ENCODE data around the gene NMRK1. TPM values are rescaled to one million over a fixed set of nuclear protein-coding genes. Genes with fewer than 3 reads are reported as not detected.
A peak's percentile ranks its signal among the peaks of the same experiment; 100 is the strongest.

Gene NMRK1
- total and polyA plus RNA-seq, 5 experiments from 2014 or later: 43.0 to 85.3 (median 67.5) TPM

DNA sequence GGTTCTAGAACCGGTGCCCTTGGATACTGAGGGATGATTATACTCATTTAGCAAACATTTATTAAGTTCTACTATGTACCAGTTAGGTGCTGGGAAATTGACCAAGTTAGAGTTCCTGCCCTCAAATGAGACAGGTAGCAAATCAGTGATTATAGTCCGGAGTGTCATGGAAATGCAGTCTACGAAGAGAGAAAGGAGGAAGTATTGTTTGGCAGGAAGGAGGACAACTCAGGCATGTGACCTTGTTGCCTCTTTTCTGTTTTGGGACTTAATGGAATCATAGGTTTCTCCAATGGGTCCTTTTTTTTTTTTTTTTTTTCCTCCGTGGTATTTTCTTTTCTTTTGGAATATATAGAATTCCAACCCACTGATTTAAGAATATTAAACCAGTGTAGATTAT lies 28.4 kb upstream of the NMRK1 start:
- DNase-seq (no peak), ATAC-seq (no peak)
- H3K4me1 Mint-ChIP-seq: peaks cover 31 to 77% (median 59%) of the 10 kb centered on the region in 4 donors
- POLR2A ChIA-PET: interaction anchor here (0.7 kb wide), 2 partner anchors 19 to 211 kb away, joined by 5 to 11 read pairs; no protein-coding TSS in a partner anchor
- H3K36me3 Mint-ChIP-seq: peaks cover 17 to 51% (median 20%) of the 10 kb centered on the region in 3 donors
- H3K27me3 Mint-ChIP-seq: no peaks in the 10 kb centered on the region
- no peak overlapping the region for H3K4me3 Mint-ChIP-seq
- H3K27ac Mint-ChIP-seq: peak overlapping the region in 5 of 10 donors; percentile 3 to 74 (median 42)
- peaks cover 0 to 10% (median 0%) of the 10 kb centered on the region in 9 donors for H3K9me3 Mint-ChIP-seq

DNA sequence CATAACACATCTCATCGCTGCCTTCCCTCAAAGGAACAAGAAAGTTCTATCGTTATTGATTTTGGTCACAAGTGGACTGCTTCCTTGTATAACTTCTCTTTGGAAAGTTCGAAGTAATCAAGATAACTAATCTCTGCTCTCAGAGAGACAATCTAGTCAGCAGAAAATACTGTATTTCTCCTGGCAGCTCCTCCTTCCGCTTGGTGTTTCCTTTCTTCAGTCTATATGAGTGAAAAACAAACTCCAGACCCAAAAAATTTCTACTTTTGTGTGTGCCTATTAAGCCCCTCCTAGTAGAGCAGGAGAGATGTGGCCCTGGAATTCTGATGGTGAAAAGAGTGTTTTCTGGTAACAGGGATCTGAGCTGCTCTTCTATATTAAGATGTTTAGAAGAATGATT lies 24.8 kb upstream of the NMRK1 start:
- DNase-seq (no peak), ATAC-seq (no peak)
- POLR2A ChIA-PET: no interaction called here
- Mint-ChIP-seq H3K27ac (peak overlapping the region in 7 of 10 donors; percentile 46 to 82 (median 63)), H3K4me1 (peaks cover 25 to 79% (median 59%) of the 10 kb centered on the region in 4 donors), H3K27me3 (no peaks in the 10 kb centered on the region), H3K4me3 (peak overlapping the region in 6 of 10 donors; percentile 21 to 58 (median 36)), H3K36me3 (peaks cover 1 to 18% (median 2%) of the 10 kb centered on the region in 3 donors), H3K9me3 (no peaks in the 10 kb centered on the region)

DNA sequence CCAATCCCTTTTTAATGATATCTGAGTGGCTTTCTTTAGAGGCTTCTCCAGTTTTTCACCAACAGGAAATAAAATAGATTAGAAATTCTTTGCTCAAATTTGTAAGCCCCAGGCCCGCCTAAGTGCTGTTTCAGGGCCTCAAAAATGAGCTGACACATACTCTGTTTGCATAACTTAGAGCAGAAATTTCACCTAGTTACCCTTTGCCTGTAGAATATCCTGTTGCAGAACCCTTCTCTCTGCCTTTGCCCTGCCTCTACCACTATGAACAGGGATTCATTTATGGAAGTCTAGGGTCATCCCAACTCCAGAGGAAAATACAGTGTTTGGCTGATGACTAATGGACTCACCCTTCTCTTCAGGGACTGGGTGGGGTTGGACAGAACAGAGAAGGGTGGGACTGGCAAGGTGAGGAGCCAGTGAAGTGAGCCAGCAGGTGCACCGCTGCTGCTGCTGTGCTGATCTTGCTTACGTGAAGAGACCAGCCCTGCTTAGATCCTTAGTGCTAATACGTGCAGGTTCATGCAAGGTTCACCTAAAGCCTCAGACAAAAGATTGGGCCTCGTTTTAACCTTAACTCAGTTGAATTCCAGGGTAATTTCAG lies 23.2 kb upstream of the NMRK1 start:
- peak; percentile 35 to 83 for ATAC-seq
- Mint-ChIP-seq H3K4me1 (peaks cover 25 to 77% (median 59%) of the 10 kb centered on the region in 4 donors), H3K27ac (peak overlapping the region in 9 of 10 donors; percentile 34 to 86 (median 45)), H3K27me3 (no peaks in the 10 kb centered on the region), H3K36me3 (peaks cover 0 to 17% (median 0%) of the 10 kb centered on the region in 3 donors), H3K9me3 (no peaks in the 10 kb centered on the region), H3K4me3 (peak overlapping the region in 7 of 10 donors; percentile 7 to 50 (median 26))
- POLR2A ChIA-PET: interaction anchor here (0.6 kb wide), 1 partner anchor 281 kb away, joined by 3 read pairs; no protein-coding TSS in a partner anchor
- DNase-seq: peak in 1 of 10 donors; percentile 4

- peak overlapping the region in 2 of 10 donors; percentile 29 to 38 for H3K27ac Mint-ChIP-seq
- POLR2A ChIA-PET: no interaction called here
- ATAC-seq: no peak
Observed at GRCh38 chr9:75109210-75109839, 21.4 kb upstream of the NMRK1 start.

DNA sequence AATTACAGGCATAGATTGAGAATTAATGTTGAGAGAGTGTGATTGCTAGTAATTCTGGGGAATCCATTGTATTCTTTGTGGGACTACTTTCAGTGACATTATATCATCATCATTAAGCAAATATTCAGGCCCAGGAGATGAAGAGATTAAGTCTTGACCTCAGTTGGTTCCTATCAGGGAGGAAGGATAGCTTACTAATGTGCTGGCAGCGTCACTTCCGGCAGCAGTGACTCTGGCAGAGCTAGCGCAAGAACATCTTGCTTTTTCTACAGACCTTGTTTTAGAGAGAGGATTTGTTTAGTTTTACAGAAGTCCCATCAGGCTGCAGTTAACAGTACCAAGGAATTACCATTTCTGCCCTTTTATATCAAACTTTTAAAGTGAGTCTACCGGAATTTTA lies 20.6 kb upstream of the NMRK1 start:
- POLR2A ChIA-PET: no interaction called here
- peaks cover 30 to 88% (median 72%) of the 10 kb centered on the region in 4 donors for H3K4me1 Mint-ChIP-seq
- peaks cover 0 to 24% (median 0%) of the 10 kb centered on the region in 3 donors for H3K36me3 Mint-ChIP-seq
- DNase-seq (no peak), ATAC-seq (no peak)
- H3K27me3 Mint-ChIP-seq: no peaks in the 10 kb centered on the region
- H3K9me3 Mint-ChIP-seq: no peaks in the 10 kb centered on the region
- peak overlapping the region in 8 of 10 donors; percentile 20 to 83 (median 56) for H3K27ac Mint-ChIP-seq
- peak overlapping the region in 1 of 10 donors; percentile 0 for H3K4me3 Mint-ChIP-seq

More at GRCh38 chr9:75109210-75109839, 21.4 kb upstream of the NMRK1 start:
- DNase-seq: no peak
- Mint-ChIP-seq H3K27me3 (no peaks in the 10 kb centered on the region), H3K9me3 (no peaks in the 10 kb centered on the region), H3K4me3 (no peak overlapping the region), H3K36me3 (peaks cover 0 to 24% (median 0%) of the 10 kb centered on the region in 3 donors), H3K4me1 (peaks cover 33 to 87% (median 71%) of the 10 kb centered on the region in 4 donors)

DNA sequence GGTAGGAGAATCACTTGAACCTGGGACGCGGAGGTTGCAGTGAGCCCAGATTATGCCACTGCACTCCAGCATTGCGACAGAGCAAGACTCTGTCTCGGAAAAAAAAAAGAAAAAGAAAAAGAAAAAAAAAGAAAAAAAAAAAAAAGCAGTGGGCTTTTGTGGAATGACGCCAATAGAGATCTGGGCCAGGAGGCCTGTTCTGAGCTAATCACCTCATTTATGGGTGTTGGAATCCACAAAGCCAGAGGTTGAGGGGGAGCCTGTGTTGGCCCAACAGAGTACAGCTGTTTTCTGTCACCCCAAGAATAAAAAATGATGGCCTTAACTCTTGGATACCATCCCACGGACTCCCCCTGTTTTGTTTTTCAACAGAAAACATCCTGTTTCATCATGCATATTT lies 18.9 kb upstream of the NMRK1 start:
- Mint-ChIP-seq H3K27me3 (no peaks in the 10 kb centered on the region), H3K4me1 (peaks cover 30 to 86% (median 72%) of the 10 kb centered on the region in 4 donors), H3K36me3 (peaks cover 0 to 25% (median 3%) of the 10 kb centered on the region in 3 donors), H3K27ac (peak overlapping the region in 2 of 10 donors; percentile 13 to 43), H3K4me3 (no peak overlapping the region), H3K9me3 (no peaks in the 10 kb centered on the region)
- POLR2A ChIA-PET: interaction anchor here (1.1 kb wide), 1 partner anchor 20 kb away, joined by 5 read pairs; no protein-coding TSS in a partner anchor
- DNase-seq (no peak), ATAC-seq (no peak)

- peaks cover 0 to 30% (median 8%) of the 10 kb centered on the region in 3 donors for H3K36me3 Mint-ChIP-seq
- H3K4me1 Mint-ChIP-seq: peaks cover 32 to 86% (median 74%) of the 10 kb centered on the region in 4 donors
- H3K4me3 Mint-ChIP-seq: peak overlapping the region in 4 of 10 donors; percentile 2 to 60 (median 24)
- no peaks in the 10 kb centered on the region for H3K27me3 Mint-ChIP-seq
- no peak for DNase-seq
- no peaks in the 10 kb centered on the region for H3K9me3 Mint-ChIP-seq
- no peak for ATAC-seq
- POLR2A ChIA-PET: interaction anchor here (1.1 kb wide), 1 partner anchor 19 kb away, joined by 5 read pairs; no protein-coding TSS in a partner anchor
- peak overlapping the region in 7 of 10 donors; percentile 20 to 85 (median 54) for H3K27ac Mint-ChIP-seq
Observed at GRCh38 chr9:75105841-75106240, 17.9 kb upstream of the NMRK1 start.

DNA sequence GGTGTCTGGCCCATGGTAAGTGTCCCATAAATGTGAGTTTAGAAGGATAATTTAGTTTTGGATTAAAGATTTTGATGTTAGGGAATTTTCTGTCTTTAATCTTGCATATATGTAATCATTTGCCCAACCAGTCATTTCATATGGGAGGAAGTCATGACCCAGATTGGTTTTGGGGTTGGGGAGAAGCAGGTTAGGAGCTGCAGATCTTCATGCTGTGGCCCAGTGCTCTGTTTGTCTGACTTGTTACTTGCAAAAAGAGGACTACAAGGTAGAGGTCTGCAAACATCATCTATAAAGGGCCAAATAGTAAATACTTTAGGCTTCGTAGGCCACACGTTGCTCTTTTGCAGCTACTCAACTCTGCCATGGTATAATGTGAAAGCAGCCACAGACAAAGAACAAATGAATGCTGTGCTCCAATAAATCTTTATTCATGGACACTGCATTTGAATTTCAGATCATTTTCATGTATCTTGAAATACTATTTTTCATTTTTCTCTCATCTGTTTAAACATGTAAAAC lies 17.1 kb upstream of the NMRK1 start:
- DNase-seq (no peak), ATAC-seq (no peak)
- Mint-ChIP-seq H3K36me3 (peaks cover 0 to 30% (median 8%) of the 10 kb centered on the region in 3 donors), H3K4me3 (peak overlapping the region in 6 of 10 donors; percentile 3 to 54 (median 24)), H3K9me3 (no peaks in the 10 kb centered on the region), H3K27ac (peak overlapping the region in 9 of 10 donors; percentile 20 to 85 (median 69)), H3K4me1 (peaks cover 29 to 82% (median 70%) of the 10 kb centered on the region in 4 donors), H3K27me3 (no peaks in the 10 kb centered on the region)
- POLR2A ChIA-PET: interaction anchor here (1.3 kb wide), 1 partner anchor 17 kb away, joined by 3 read pairs; the partner anchor contains the start of genes NMRK1 and OSTF1

- peak overlapping the region in 9 of 10 donors; percentile 20 to 85 (median 69) for H3K27ac Mint-ChIP-seq
- peaks cover 0 to 30% (median 8%) of the 10 kb centered on the region in 3 donors for H3K36me3 Mint-ChIP-seq
- DNase-seq (no peak), ATAC-seq (no peak)
- H3K27me3 Mint-ChIP-seq: no peaks in the 10 kb centered on the region
- peaks cover 28 to 82% (median 69%) of the 10 kb centered on the region in 4 donors for H3K4me1 Mint-ChIP-seq
- POLR2A ChIA-PET: interaction anchor here (1.3 kb wide), 1 partner anchor 17 kb away, joined by 3 read pairs; the partner anchor contains the start of genes NMRK1 and OSTF1
- no peaks in the 10 kb centered on the region for H3K9me3 Mint-ChIP-seq
- peak overlapping the region in 4 of 10 donors; percentile 11 to 54 (median 30) for H3K4me3 Mint-ChIP-seq
Observed at GRCh38 chr9:75104607-75105006, 16.7 kb upstream of the NMRK1 start.

DNA sequence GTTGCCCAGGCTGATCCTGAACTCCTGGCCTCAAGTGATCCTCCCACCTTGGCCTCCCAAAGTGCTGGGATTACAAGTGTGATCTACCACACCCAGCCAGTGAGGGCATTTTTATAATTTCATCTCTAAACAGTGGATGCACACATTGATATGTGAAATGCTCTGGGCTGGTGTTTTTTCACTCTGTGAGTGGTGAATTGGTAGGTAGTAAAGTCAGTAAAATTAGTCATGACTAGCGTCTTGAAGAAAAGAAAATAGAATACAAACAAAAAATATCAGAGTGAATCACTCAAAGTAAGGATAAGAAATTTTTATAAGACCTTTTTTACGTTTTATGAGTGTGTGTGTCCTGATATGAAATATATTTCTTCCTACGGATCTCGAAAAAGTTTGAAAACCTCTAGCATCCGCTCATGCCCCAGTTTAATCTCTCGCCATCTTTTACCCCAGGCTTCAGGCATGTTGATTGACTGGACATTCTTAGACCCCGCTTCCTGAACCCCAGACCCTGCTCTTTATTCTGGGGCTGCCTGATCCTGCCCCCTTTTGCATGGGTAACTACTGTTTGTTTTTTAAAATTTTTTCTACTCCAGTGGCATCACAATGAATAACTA lies 14.3 kb upstream of the NMRK1 start:
- peaks cover 30 to 77% (median 71%) of the 10 kb centered on the region in 4 donors for H3K4me1 Mint-ChIP-seq
- H3K27me3 Mint-ChIP-seq: no peaks in the 10 kb centered on the region
- DNase-seq (no peak), ATAC-seq (no peak)
- H3K27ac Mint-ChIP-seq: peak overlapping the region; percentile 15 to 85 (median 73)
- H3K9me3 Mint-ChIP-seq: no peaks in the 10 kb centered on the region
- POLR2A ChIA-PET: no interaction called here
- peaks cover 0 to 39% (median 8%) of the 10 kb centered on the region in 3 donors for H3K36me3 Mint-ChIP-seq
- peak overlapping the region in 1 of 10 donors; percentile 8 for H3K4me3 Mint-ChIP-seq

DNA sequence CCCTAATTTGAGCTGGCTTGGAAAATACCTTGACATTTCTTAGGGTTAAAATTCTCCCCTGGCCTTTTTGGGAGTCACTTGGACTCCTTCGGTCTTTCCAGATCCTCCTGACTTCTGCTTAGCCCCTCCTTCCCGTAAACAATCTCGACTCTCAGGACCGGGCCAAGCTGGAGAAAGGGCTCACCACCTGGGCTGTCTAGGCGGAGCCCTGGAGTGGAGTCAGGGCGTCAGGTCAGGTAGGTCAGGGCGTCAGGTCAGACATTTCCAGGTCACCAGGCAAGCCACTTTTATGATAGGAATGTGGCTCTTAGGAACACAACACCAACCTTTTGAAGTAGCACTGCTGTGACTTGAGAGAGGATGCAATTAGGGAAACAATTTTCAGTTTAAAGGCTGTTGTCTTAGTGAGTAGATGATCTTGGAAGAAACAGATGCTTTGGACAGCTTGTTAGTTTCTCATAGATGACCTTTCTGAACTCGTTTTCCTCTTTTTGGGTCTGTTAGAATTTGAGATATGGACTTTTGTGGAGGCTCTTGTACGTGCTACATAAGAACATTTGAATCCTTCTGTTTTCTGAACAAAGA lies 13.1 kb upstream of the NMRK1 start:
- POLR2A ChIA-PET: no interaction called here
- Mint-ChIP-seq H3K9me3 (no peaks in the 10 kb centered on the region), H3K27me3 (no peaks in the 10 kb centered on the region), H3K4me1 (peaks cover 33 to 82% (median 77%) of the 10 kb centered on the region in 4 donors), H3K27ac (peak overlapping the region; percentile 32 to 88 (median 66)), H3K36me3 (peaks cover 0 to 42% (median 8%) of the 10 kb centered on the region in 3 donors), H3K4me3 (peak overlapping the region in 1 of 10 donors; percentile 29)
- ATAC-seq (no peak), DNase-seq (no peak)

DNA sequence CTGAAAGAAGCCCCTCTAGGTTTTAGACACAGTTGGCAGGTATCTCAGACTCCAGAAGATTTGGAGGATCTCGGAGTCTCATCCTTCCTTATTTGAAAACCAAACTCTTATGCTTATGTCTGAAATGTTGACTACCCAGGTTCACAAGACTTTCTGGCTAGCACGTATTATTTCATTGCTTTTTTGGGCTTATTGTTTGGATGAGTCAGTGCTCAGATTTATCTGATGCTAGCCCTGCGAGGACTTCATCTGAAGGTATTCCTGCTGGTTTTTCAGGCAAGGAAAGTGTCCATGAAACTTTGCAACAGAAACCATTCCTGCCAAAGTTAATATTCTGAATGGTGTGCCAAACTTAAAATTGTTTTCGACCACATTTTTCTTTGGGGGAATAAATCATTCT lies 8.8 kb upstream of the NMRK1 start:
- POLR2A ChIA-PET: no interaction called here
- ATAC-seq (no peak), DNase-seq (no peak)
- Mint-ChIP-seq H3K4me3 (no peak overlapping the region), H3K27me3 (no peaks in the 10 kb centered on the region), H3K27ac (peak overlapping the region in 4 of 10 donors; percentile 49 to 69 (median 64)), H3K36me3 (peaks cover 0 to 30% (median 4%) of the 10 kb centered on the region in 3 donors), H3K4me1 (peaks cover 33 to 83% (median 78%) of the 10 kb centered on the region in 4 donors), H3K9me3 (no peaks in the 10 kb centered on the region)
